Measurements from ENCODE around the gene SIVA1. TPM values are rescaled to one million over a fixed set of nuclear protein-coding genes. Genes with fewer than 3 reads are reported as not detected.

SIVA1 gene
- polyA plus RNA-seq, 1 of the 3 experiments (the other 2 are of a cell fraction), result 137 TPM

DNA sequence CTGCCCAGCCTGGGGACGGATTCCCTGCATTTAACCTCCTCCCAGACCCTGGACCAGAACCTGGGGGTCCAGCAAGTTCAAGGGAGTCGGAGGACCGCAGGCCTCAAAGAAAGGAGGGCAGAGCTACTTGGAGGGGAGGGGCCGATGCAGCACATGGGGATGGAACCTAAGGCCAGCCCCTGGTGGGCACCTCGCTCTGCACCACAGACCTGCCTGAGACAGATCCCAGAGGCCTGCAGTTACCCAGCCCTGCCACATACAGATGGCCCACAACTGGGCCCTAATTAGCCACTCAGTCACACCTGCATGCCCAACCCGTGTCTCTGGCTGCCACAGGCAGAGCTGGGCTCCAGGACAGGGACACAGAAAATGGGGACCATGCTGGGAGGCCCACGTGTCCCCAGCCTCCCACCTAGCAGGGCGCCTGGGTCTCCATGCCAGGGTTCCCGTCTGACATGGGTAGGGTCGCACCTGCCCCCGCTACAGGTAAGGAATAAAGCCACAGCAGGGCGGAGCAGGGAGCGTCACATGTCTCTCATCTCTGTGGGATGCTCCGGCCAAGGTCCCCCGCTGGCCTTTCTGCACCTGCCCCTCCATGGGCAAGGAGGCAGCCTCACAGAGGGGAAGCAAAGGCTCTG, 25.9 kb downstream of the SIVA1 start:
- H3K4me3 ChIP-seq (ENCODE audit: low read depth in 2 of 2, low read length in 1 of 2), result no peak overlapping the region
- H3K4me1 ChIP-seq (ENCODE audit: control insufficient read depth in 1 of 2, insufficient read depth in 2 of 2, low read depth in 1 of 2, low read length in 1 of 2), result no peaks in the 10 kb centered on the region
- H4K20me1 ChIP-seq (ENCODE audit: insufficient read depth), result peaks cover 42% of the 10 kb centered on the region
- H3K9ac ChIP-seq, result no peak overlapping the region
- no peaks in the 10 kb centered on the region for H3K9me3 ChIP-seq
- WGBS (ENCODE audit: low lambda C conversion rate), result 93% methylated on average over 13 of the region's 15 CpGs
- H2AFZ ChIP-seq (ENCODE audit: low read depth), result no peak overlapping the region
- no peaks in the 10 kb centered on the region for H3F3A ChIP-seq (replicated peaks; ENCODE audit: insufficient read depth)
- DNase-seq, result no peak
- TF ChIP-seq MXI1 (IDR thresholded peaks at IDR 0.05; ENCODE audit: low read depth, low read length) (no peak), YY1 (IDR thresholded peaks at IDR 0.05; ENCODE audit: low read depth) (no peak), FOXM1 (IDR thresholded peaks at IDR 0.05; ENCODE audit: low read depth) (no peak), RCOR1 (IDR thresholded peaks at IDR 0.05; ENCODE audit: low read length) (no peak), FOXJ3 (CRISPR knock-in tag; IDR thresholded peaks at IDR 0.05) (no peak), ELF1 (IDR thresholded peaks at IDR 0.05) (no peak), RAD21 (IDR thresholded peaks at IDR 0.05; ENCODE audit: low read length) (no peak), NFIC (IDR thresholded peaks at IDR 0.05; ENCODE audit: borderline replicate concordance) (no peak), MEF2A (IDR thresholded peaks at IDR 0.05; ENCODE audit: borderline replicate concordance, low read depth) (no peak), EP300 (IDR thresholded peaks at IDR 0.05; ENCODE audit: borderline replicate concordance in 1 of 2, low read depth in 1 of 2, low read length in 1 of 2) (no peak), TCF12 (IDR thresholded peaks at IDR 0.05) (no peak), POLR2AphosphoS5 (IDR thresholded peaks at IDR 0.05; ENCODE audit: low read depth, low read length) (no peak), SMC3 (IDR thresholded peaks at IDR 0.05; ENCODE audit: low read depth, low read length) (no peak)
- TF ChIP-seq, protein P1, sequence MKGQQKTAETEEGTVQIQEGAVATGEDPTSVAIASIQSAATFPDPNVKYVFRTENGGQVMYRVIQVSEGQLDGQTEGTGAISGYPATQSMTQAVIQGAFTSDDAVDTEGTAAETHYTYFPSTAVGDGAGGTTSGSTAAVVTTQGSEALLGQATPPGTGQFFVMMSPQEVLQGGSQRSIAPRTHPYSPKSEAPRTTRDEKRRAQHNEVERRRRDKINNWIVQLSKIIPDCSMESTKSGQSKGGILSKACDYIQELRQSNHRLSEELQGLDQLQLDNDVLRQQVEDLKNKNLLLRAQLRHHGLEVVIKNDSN (IDR thresholded peaks at IDR 0.05; ENCODE audit: borderline replicate concordance, low read depth), result no peak
- TF ChIP-seq, protein P2, sequence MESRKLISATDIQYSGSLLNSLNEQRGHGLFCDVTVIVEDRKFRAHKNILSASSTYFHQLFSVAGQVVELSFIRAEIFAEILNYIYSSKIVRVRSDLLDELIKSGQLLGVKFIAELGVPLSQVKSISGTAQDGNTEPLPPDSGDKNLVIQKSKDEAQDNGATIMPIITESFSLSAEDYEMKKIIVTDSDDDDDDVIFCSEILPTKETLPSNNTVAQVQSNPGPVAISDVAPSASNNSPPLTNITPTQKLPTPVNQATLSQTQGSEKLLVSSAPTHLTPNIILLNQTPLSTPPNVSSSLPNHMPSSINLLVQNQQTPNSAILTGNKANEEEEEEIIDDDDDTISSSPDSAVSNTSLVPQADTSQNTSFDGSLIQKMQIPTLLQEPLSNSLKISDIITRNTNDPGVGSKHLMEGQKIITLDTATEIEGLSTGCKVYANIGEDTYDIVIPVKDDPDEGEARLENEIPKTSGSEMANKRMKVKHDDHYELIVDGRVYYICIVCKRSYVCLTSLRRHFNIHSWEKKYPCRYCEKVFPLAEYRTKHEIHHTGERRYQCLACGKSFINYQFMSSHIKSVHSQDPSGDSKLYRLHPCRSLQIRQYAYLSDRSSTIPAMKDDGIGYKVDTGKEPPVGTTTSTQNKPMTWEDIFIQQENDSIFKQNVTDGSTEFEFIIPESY (IDR thresholded peaks at IDR 0.05; ENCODE audit: borderline replicate concordance, low read depth), result no peak
- TF ChIP-seq, protein P3, sequence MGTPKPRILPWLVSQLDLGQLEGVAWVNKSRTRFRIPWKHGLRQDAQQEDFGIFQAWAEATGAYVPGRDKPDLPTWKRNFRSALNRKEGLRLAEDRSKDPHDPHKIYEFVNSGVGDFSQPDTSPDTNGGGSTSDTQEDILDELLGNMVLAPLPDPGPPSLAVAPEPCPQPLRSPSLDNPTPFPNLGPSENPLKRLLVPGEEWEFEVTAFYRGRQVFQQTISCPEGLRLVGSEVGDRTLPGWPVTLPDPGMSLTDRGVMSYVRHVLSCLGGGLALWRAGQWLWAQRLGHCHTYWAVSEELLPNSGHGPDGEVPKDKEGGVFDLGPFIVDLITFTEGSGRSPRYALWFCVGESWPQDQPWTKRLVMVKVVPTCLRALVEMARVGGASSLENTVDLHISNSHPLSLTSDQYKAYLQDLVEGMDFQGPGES (IDR thresholded peaks at IDR 0.05; ENCODE audit: low read depth, low read length), result no peak
- TF ChIP-seq, protein P4, sequence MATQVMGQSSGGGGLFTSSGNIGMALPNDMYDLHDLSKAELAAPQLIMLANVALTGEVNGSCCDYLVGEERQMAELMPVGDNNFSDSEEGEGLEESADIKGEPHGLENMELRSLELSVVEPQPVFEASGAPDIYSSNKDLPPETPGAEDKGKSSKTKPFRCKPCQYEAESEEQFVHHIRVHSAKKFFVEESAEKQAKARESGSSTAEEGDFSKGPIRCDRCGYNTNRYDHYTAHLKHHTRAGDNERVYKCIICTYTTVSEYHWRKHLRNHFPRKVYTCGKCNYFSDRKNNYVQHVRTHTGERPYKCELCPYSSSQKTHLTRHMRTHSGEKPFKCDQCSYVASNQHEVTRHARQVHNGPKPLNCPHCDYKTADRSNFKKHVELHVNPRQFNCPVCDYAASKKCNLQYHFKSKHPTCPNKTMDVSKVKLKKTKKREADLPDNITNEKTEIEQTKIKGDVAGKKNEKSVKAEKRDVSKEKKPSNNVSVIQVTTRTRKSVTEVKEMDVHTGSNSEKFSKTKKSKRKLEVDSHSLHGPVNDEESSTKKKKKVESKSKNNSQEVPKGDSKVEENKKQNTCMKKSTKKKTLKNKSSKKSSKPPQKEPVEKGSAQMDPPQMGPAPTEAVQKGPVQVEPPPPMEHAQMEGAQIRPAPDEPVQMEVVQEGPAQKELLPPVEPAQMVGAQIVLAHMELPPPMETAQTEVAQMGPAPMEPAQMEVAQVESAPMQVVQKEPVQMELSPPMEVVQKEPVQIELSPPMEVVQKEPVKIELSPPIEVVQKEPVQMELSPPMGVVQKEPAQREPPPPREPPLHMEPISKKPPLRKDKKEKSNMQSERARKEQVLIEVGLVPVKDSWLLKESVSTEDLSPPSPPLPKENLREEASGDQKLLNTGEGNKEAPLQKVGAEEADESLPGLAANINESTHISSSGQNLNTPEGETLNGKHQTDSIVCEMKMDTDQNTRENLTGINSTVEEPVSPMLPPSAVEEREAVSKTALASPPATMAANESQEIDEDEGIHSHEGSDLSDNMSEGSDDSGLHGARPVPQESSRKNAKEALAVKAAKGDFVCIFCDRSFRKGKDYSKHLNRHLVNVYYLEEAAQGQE (IDR thresholded peaks at IDR 0.05; ENCODE audit: low read depth, low read length), result no peak
- TF ChIP-seq, protein P5, sequence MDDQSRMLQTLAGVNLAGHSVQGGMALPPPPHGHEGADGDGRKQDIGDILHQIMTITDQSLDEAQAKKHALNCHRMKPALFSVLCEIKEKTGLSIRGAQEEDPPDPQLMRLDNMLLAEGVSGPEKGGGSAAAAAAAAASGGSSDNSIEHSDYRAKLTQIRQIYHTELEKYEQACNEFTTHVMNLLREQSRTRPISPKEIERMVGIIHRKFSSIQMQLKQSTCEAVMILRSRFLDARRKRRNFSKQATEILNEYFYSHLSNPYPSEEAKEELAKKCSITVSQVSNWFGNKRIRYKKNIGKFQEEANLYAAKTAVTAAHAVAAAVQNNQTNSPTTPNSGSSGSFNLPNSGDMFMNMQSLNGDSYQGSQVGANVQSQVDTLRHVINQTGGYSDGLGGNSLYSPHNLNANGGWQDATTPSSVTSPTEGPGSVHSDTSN (IDR thresholded peaks at IDR 0.05), result no peak
- TF ChIP-seq, protein P6, sequence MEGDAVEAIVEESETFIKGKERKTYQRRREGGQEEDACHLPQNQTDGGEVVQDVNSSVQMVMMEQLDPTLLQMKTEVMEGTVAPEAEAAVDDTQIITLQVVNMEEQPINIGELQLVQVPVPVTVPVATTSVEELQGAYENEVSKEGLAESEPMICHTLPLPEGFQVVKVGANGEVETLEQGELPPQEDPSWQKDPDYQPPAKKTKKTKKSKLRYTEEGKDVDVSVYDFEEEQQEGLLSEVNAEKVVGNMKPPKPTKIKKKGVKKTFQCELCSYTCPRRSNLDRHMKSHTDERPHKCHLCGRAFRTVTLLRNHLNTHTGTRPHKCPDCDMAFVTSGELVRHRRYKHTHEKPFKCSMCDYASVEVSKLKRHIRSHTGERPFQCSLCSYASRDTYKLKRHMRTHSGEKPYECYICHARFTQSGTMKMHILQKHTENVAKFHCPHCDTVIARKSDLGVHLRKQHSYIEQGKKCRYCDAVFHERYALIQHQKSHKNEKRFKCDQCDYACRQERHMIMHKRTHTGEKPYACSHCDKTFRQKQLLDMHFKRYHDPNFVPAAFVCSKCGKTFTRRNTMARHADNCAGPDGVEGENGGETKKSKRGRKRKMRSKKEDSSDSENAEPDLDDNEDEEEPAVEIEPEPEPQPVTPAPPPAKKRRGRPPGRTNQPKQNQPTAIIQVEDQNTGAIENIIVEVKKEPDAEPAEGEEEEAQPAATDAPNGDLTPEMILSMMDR (IDR thresholded peaks at IDR 0.05), result no peak
- TF ChIP-seq, protein P7, sequence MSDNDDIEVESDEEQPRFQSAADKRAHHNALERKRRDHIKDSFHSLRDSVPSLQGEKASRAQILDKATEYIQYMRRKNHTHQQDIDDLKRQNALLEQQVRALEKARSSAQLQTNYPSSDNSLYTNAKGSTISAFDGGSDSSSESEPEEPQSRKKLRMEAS (IDR thresholded peaks at IDR 0.05; ENCODE audit: low read depth), result no peak
- H3K4me2 ChIP-seq, result no peak overlapping the region
- H3K36me3 ChIP-seq (replicated peaks in 1 of 2; ENCODE audit: control insufficient read depth in 1 of 2, insufficient read depth in 2 of 2, low read length in 1 of 2), result peaks cover 4 to 45% of the 10 kb centered on the region in 2 experiments
- H3K9me2 ChIP-seq, result no peaks in the 10 kb centered on the region
- ChIA-PET POLR2A (no interaction called here), CTCF (interaction anchor here (0.9 to 2.2 kb wide), 4 partner anchors 8 to 12 kb away, joined by 4 to 19 read pairs (median 6); no protein-coding TSS in a partner anchor)
- no peaks in the 10 kb centered on the region for H3K27me3 ChIP-seq (ENCODE audit: insufficient read depth)
- peaks cover 4% of the 10 kb centered on the region; the same call in 1 of the 2 replicates for H3K79me2 ChIP-seq (ENCODE audit: insufficient read depth)
- H3K27ac ChIP-seq (ENCODE audit: low read depth in 2 of 2, low read length in 1 of 2), result no peak overlapping the region
